Astrocyte of the cerebellum (primary cell): Measurements from ENCODE around the gene COX18.

Experiments
- DNase-seq: peaks from one replicate; pipeline ENCODE4 v3.0.0-alpha.2; 2011; ENCODE audit warnings: low read depth
- H3K4me3 ChIP-seq: 2 replicates; pipeline ENCODE4 v1.5.1; 2011; ENCODE audit warnings: mild to moderate bottlenecking, low read depth, low read length, moderate library complexity
- CTCF ChIP-seq: IDR thresholded peaks from 2 replicates; pipeline ENCODE4 v1.5.1; 2012; ENCODE audit warnings: low read length, low read depth, moderate library complexity, mild to moderate bottlenecking; ENCODE audit errors: missing control alignments
- in situ Hi-C: cut with HindIII; loops from 2 replicates; pipeline ENCODE4 v1.10.0; 2017; ENCODE audit warnings: low sequenced_read_pairs

COX18 gene

GRCh38 chr4:73098016-73098415 is 28.5 kb upstream of the COX18 start:
- TF ChIP-seq CTCF: no peak
- DNase-seq: no peak
- H3K4me3 ChIP-seq: no peak overlapping the region
- in situ Hi-C loops: no loop called here

- no peak overlapping the region for H3K4me3 ChIP-seq
- TF ChIP-seq CTCF: no peak
- in situ Hi-C loops: no loop called here
- no peak for DNase-seq
These were observed 23.4 kb upstream of the COX18 start for GRCh38 chr4:73092868-73093267.

DNA sequence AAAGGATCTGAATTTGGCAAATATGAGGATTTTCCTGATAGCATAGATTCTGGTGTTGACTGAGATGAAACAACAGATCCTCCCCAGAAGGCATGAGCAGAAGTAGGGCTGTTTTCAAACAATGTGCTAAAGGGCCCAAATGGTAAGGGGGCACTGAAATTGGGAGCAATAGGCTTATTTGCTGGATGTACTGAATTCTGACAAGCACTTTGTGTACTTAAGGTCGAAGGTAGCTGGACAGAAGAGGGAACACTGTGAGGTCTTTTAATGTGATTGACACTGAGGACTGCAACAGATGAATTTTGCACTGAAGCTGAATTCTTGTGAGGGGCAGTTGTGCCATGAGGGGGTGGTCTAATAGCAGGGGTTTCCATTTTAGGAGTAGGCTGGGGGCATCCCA is 21.2 kb upstream of the COX18 start:
- no peak for DNase-seq
- no peak for TF ChIP-seq CTCF
- in situ Hi-C loops: no loop called here
- H3K4me3 ChIP-seq: no peak overlapping the region

DNA sequence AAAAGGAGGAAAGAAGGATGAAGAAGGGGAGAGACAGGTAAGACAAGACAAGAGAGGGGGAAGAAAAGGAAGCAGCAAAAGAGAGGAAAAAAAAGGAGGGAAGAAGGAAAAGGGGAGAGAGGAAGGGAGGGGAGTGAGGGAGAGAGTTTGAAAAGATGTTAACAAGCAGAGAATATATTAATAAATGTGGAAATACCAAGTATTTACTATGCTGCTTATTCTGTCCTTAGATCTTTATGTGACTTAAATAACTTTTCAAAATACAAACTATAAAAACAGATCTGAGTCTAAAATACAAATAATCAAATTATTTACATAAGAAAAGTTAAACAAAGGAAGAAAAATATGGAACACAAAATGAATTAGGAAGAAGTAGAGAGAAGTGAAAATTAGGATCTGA is 18.4 kb upstream of the COX18 start:
- no peak for DNase-seq
- no peak overlapping the region for H3K4me3 ChIP-seq
- in situ Hi-C loops: no loop called here
- TF ChIP-seq CTCF: no peak

DNA sequence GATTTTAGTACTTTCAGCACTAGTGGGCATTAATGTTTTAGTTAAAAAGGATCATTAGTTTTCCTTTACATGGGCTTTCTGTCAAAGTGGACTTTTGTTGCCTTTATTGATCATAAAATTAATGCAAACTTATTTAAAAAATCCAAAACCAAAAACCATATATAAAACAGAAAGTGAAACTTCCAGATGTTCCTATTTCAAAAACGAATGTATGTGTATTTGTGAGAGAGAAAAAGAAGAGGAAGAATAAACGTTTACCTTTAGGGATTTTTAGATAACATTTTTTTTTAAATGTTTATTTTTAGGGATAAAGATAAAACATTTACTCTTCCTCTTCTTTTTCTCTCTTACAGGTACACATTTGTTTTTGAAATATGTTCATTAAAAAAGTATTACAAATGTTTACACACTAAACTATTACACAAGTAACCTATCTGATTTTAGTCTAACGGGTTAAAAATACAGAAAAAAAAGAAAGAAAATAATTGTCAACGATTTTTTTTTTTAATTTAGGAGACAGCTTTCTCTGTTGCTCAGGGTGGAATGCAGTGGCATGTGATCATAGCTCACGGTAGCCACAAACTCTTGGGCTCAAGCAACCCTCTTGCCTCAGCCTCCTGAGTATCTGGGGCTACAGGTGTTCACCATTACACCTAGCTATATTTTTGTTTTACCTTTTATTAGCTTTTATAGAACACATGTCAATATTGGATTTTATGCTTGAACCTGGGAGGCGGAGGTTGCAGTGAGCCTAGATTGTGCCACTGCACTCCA is 16.8 kb upstream of the COX18 start:
- in situ Hi-C loops: no loop called here
- no peak overlapping the region for H3K4me3 ChIP-seq
- no peak for DNase-seq
- TF ChIP-seq CTCF: no peak

DNA sequence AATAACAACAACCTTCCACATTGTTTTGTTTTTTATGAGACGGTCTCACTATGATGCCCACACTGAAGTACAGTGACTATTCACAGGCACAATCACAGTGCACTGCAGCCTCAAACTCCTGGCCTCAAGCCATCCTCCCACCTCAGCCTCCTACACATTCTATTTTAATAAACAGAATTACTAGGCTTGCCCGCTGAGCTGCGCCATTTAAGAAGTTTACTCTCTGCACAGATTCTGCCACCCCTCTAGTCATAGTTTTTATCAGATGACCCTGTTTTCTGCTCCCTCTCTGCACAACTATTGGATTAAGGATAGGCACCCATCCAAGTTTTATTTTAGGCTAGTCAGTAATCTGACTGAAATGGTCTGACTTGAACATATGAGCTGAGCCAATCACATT is 11.3 kb upstream of the COX18 start:
- in situ Hi-C loops: no loop called here
- TF ChIP-seq CTCF: no peak
- no peak for DNase-seq
- H3K4me3 ChIP-seq: no peak overlapping the region
